Ascending aorta (tissue), 2 donors: Measurements from ENCODE around the gene DHRS7C. TPM values are rescaled to one million over a fixed set of nuclear protein-coding genes. Genes with fewer than 3 reads are reported as not detected.

ENCODE experiments used
- DNase-seq, 2 donors: peaks; one replicate each; pipeline ENCODE4 v3.0.0-alpha.2; 2019; ENCODE audit warnings: low spot score in 2 of 2
- H3K27ac ChIP-seq, 2 donors: fragments of 200-600 bp; sonication (generic); one replicate each; pipeline ENCODE4 v1.5.1; 2016 to 2017; ENCODE audit warnings: mild to moderate bottlenecking in 1 of 2
- H3K27me3 ChIP-seq: fragments of 200-600 bp; sonication (generic); one replicate; pipeline ENCODE4 v1.5.1; 2017
- H3K36me3 ChIP-seq, 2 donors: fragments of 200-600 bp; sonication (generic); one replicate each; pipeline ENCODE4 v1.5.1; 2016
- H3K4me1 ChIP-seq, 2 donors: fragments of 200-600 bp; sonication (generic); one replicate each; pipeline ENCODE4 v1.5.1; 2016 to 2017; ENCODE audit warnings: mild to moderate bottlenecking in 1 of 2
- H3K4me3 ChIP-seq, 2 donors: fragments of 200-600 bp; sonication (generic); one replicate each; pipeline ENCODE4 v1.5.1; 2016 to 2017; ENCODE audit warnings: mild to moderate bottlenecking in 1 of 2
- H3K9me3 ChIP-seq, 2 donors: fragments of 200-600 bp; sonication (generic); one replicate each; pipeline ENCODE4 v1.5.1; 2016
- CTCF ChIP-seq, 3 experiments: fragments of 200-600 bp in 2 of 3; fragments of 450-650 bp in 1 of 3; sonication (generic) in 2 of 3; IDR thresholded peaks; one replicate each; pipeline ENCODE4 v1.5.1; 2016 to 2019; ENCODE audit warnings: antibody characterized with exemption in 3 of 3, mild to moderate bottlenecking in 1 of 3, moderate library complexity in 1 of 3
- intact Hi-C: fragments of 100-400 bp; cut with DNase I; formaldehyde crosslinking; loops from one replicate; pipeline ENCODE4 v1.15.1; 2023
- total RNA-seq: library from RNA; depleted of rRNA; stranded (reverse); fragments of >200 nt; gene quantifications from one replicate; pipeline ENCODE4 v1.1.0, GENCODE V29; 2016

DHRS7C gene
- total RNA-seq, 1 donor from 2014 or later, result not detected

GRCh38 chr17:9829343-9829742 lies 38.0 kb upstream of the DHRS7C start:
- Histone ChIP-seq H3K27me3 (no peaks in the 10 kb centered on the region), H3K36me3 (no peaks in the 10 kb centered on the region), H3K27ac (no peak overlapping the region), H3K4me3 (no peak overlapping the region), H3K9me3 (no peaks in the 10 kb centered on the region), H3K4me1 (no peaks in the 10 kb centered on the region)
- TF ChIP-seq CTCF (IDR thresholded peaks at IDR 0.05), result no peak
- no peak for DNase-seq
- intact Hi-C loops, result no loop called here

GRCh38 chr17:9828296-9829295 lies 37.2 kb upstream of the DHRS7C start:
- TF ChIP-seq CTCF (IDR thresholded peaks at IDR 0.05), result no peak
- H3K27me3 ChIP-seq, result no peaks in the 10 kb centered on the region
- H3K4me1 ChIP-seq, result no peaks in the 10 kb centered on the region
- intact Hi-C loops, result no loop called here
- H3K9me3 ChIP-seq, result no peaks in the 10 kb centered on the region
- H3K4me3 ChIP-seq, result no peak overlapping the region
- DNase-seq, result no peak
- no peaks in the 10 kb centered on the region for H3K36me3 ChIP-seq
- no peak overlapping the region for H3K27ac ChIP-seq

DNA sequence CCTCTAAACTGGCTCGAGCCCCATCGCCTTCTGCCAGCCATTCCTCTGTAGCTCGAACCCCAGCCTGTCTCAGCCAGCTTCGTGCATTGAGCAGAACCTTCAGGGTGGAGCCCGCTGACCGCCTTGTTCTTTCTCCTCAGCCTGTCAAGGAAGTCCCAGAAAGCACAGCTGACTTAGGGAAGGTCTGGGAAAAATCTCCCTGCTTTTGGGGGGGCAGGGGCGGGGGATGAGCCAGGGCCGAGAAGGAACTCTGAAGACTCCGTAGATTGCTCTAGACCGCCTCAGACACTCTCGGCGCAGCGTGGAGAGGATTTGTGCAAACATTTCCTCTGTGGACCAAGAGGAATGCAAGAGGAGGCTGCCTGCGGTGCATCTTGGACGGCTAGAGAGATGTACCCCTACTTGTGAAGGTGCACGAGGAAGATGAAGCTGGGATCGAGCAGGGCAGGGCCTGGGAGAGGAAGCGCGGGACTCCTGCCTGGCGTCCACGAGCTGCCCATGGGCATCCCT lies 34.3 kb upstream of the DHRS7C start, which contains the start of gene GLP2R:
GLP2R (plus strand) TSS at position 284 of the 510 bp plus-strand sequence; CDS start at position 424, 140 bp downstream.
- no peak within 1 kb of the TSS for H3K27ac ChIP-seq
- intact Hi-C loops, result no loop called here
- no peaks in the 10 kb centered on the region for H3K36me3 ChIP-seq
- no peaks in the 10 kb centered on the region for H3K27me3 ChIP-seq
- no peak for DNase-seq
- no peaks in the 10 kb centered on the region for H3K4me1 ChIP-seq
- H3K4me3 ChIP-seq, result no peak within 1 kb of the TSS
- no peaks in the 10 kb centered on the region for H3K9me3 ChIP-seq
- TF ChIP-seq CTCF (IDR thresholded peaks at IDR 0.05), result no peak

DNA sequence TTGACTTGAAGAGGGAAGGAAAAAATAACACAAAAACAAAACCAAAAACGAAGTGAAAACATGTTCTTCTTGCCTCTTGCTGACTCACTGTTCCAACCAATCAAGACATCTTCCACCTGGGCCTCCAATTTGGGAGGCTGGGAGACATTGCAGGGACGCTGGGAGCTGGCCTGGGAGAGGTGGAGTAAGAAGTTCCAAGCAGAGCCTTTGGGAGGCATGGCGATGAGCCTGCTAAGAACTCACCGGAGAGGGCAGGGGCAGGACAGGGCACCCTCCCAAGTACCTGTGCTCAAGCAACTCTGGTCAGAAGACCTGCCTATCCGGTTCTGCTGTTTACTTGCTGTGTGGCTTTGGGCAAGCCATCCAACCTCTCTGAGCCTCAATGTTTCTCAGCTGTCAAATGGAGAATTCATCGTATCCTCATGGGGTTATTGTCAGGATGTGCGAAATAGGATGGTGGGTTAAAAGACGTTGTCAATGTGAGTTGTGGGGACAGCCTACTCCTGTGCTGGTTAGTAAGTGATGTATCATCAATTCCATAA lies 33.5 kb upstream of the DHRS7C start:
- H3K36me3 ChIP-seq, result no peaks in the 10 kb centered on the region
- no peak overlapping the region for H3K27ac ChIP-seq
- no peaks in the 10 kb centered on the region for H3K9me3 ChIP-seq
- DNase-seq, result no peak
- H3K27me3 ChIP-seq, result no peaks in the 10 kb centered on the region
- TF ChIP-seq CTCF (IDR thresholded peaks at IDR 0.05), result no peak
- intact Hi-C loops, result no loop called here
- no peak overlapping the region for H3K4me3 ChIP-seq
- H3K4me1 ChIP-seq, result no peaks in the 10 kb centered on the region

- no peaks in the 10 kb centered on the region for H3K9me3 ChIP-seq
- intact Hi-C loops, result no loop called here
- H3K36me3 ChIP-seq, result no peaks in the 10 kb centered on the region
- no peak overlapping the region for H3K27ac ChIP-seq
- no peaks in the 10 kb centered on the region for H3K27me3 ChIP-seq
- H3K4me1 ChIP-seq, result no peaks in the 10 kb centered on the region
- no peak overlapping the region for H3K4me3 ChIP-seq
- DNase-seq, result no peak
- no peak for TF ChIP-seq CTCF (IDR thresholded peaks at IDR 0.05)
Observed at GRCh38 chr17:9824094-9824493, 32.7 kb upstream of the DHRS7C start.
